GM21737 (cell line): ENCODE measurements around the gene KCNJ3.
"Not testable (repeated sequence)": the region's sequence is repeated elsewhere in the genome, so short reads cannot be mapped to it uniquely, and the experiment has no call there.

Experiments used
- ATAC-seq: cut with Tn5 transposase; IDR thresholded peaks from one replicate; pipeline ENCODE4 v1.9.1; 2021; ENCODE audit warnings: mild to moderate bottlenecking, moderate library complexity; ENCODE audit not compliant: unreplicated experiment

KCNJ3 gene

DNA sequence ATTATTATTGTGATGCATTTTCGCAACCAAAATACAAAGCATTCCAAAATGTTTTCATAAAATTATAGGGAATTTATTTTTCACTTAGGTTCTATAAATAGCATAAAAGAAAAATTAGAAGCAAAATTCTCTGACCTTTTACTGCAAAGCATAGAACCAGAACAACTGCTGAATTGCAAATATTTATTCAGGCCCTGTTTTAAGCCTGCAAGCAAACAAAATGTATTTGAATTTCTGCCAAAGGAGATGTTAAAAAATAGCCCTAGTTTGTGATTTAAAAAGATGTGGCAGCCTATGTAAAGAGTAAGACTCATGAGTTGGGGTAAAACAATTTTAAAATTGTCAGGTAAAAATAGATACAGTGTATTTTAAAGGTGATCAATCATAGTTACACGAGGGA is 138.1 kb downstream of the KCNJ3 start:
- no peak for ATAC-seq

DNA sequence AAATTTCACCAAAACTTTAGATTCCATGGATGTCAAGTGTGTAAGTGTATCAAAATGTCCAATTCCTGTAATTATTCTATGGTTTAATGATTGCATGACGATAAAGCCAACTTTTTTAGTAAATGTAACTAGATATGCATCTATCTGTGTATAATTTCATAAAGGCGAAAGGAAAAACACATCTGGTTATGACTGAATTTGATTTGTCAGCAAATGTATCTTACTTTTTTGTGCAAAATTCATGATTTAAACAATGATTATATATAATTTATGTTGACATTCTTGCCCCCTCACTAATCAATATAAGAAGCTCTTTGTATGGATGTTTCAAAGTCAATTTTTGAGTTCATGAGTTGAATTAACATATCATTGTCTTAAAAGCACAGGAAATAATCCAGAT is 138.5 kb downstream of the KCNJ3 start:
- no peak for ATAC-seq

DNA sequence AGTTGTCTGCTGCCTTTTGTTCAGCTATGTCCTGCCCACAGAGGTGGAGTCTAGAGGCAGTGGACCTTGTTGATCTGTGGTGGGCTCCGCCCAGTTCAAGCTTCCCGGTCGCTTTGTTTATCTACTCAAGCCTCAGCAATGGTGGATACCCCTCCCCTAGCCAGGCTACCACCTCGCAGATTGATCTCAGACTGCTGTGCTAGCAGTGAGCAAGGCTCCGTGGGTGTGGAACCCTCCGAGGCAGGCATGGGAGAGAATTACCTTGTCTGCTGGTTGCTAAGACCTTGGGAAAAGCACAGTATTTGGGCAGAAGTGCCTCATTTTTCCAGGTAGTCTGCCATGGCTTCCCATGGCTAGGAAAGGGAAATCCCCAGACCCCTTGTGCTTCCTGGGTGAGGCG is 146.0 kb downstream of the KCNJ3 start:
- ATAC-seq, result no peak

DNA sequence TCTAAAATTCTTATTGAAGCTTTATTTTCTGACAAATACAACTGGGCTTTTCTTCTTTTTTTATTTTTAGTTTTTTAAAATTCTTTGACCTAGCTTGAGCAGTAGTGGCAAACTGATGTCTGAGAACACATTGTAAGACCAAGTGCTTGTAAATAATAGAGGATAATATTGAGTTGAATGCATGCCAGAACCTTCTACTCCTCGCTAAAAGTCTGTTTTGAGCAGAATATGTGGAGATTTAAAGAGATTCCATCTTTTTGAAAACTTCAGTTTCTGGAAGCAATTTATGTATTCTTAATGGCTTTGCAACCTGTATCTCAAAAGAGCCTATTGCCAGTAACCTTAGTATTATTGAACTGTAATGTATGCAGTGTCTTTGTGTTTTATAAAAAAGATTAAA is 148.3 kb downstream of the KCNJ3 start:
- ATAC-seq, result no peak

DNA sequence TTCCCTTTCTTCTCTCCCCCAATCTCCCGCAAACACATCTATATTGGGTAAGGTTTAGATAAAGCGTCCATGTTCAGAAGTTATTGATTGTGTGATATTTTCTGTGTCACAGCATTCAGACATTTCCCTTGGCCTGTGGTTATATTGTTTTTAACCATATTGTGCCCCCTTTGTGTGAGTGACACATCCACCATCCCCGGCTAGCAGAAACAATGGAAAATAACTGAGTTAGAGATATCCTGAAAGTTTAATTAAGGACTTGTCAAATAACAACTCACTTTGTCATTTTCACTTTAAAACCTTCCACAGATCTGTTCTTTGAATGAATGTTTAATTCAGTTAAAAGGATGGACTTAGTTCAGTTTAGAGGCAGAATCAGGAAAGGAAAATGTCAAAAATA is 151.0 kb downstream of the KCNJ3 start:
- ATAC-seq, result no peak

DNA sequence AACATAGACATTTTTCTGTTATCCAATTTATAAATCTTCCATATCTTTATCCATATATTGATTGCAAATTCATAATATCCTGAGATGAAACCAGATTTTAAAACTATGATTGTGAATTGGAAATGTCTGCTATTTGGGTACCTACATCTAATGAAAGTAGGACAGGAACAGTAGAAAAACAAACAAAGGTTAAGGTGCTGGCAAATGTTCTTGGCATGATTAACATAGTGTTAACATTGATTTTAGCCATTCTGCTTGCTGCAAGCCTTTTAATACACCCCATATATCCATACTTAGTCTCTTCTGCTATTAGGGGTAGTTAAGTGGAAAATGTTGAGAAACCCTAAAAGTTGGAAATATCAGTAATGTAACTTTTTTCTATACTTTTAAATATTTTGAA is 152.0 kb downstream of the KCNJ3 start:
- ATAC-seq, result no peak

GRCh38 chr2:154855138-154855537 is 156.6 kb downstream of the KCNJ3 start:
- no peak for ATAC-seq

DNA sequence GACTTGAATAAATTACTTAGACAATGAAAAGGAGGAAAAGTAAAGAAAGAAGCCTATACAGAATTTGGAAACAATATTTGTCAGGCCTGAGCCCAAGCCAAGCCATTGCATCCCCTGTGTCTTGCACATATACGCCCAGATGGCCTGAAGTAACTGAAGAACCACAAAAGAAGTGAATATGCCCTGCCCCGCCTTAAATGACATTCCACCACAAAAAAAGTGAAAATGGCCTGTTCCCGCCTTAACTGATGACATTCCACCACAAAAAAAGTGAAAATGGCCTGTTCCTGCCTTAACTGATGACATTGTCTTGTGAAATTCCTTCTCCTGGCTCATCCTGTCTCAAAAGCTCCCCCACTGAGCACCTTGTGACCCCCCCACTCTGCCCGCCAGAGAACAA is 168.7 kb downstream of the KCNJ3 start:
- ATAC-seq, result not testable (repeated sequence)

DNA sequence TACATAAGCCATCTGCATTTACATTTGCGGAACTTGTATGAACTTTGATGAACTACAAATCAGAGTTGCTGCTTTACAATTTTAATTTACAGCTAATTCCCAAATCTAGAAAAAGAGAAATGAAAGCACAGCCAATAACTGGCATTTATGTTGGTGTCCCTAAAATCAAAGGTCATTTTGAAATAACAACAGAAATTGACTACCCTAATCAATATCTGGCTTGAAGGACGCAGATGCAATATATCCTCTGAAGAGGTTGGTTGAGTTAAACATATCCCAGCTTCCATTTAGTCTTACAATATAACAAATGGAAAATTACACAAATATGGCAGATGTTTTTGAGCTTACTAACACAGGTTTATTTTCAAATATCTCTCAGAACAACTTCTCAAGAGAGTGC is 177.5 kb downstream of the KCNJ3 start:
- ATAC-seq, result no peak

GRCh38 chr2:154882725-154883124 is 184.2 kb downstream of the KCNJ3 start:
- no peak for ATAC-seq

GRCh38 chr2:154886316-154886715 is 187.8 kb downstream of the KCNJ3 start:
- no peak for ATAC-seq

- no peak for ATAC-seq
Measured at GRCh38 chr2:154898269-154898668, 199.8 kb downstream of the KCNJ3 start.

- no peak for ATAC-seq
Measured at GRCh38 chr2:154901063-154901462, 202.6 kb downstream of the KCNJ3 start.
